Measurements from ENCODE around the gene PIGW.
A peak's percentile ranks its signal among the peaks of the same experiment; 100 is the strongest.

PIGW gene

GRCh38 chr17:36509272-36509985 lies 25.4 kb upstream of the PIGW start:
- DNase-seq = no peak

- DNase-seq = no peak
Observed at GRCh38 chr17:36510636-36511035, 24.2 kb upstream of the PIGW start.

GRCh38 chr17:36511216-36511615 lies 23.6 kb upstream of the PIGW start:
- DNase-seq = no peak

GRCh38 chr17:36512641-36513040 lies 22.1 kb upstream of the PIGW start:
- no peak for DNase-seq

- DNase-seq = no peak
Observed at GRCh38 chr17:36514856-36515255, 19.9 kb upstream of the PIGW start.

GRCh38 chr17:36515837-36516236 lies 18.9 kb upstream of the PIGW start:
- DNase-seq = no peak

GRCh38 chr17:36523113-36523512 lies 11.7 kb upstream of the PIGW start:
- DNase-seq = no peak

- no peak for DNase-seq
Observed at GRCh38 chr17:36524428-36524876, 10.3 kb upstream of the PIGW start.

- no peak for DNase-seq
Observed at GRCh38 chr17:36525113-36525512, 9.7 kb upstream of the PIGW start.

GRCh38 chr17:36525888-36526287 lies 8.9 kb upstream of the PIGW start:
- DNase-seq = no peak

GRCh38 chr17:36527621-36528250 lies 7.1 kb upstream of the PIGW start:
- DNase-seq = no peak

GRCh38 chr17:36529121-36529520 lies 5.7 kb upstream of the PIGW start:
- no peak for DNase-seq

GRCh38 chr17:36532435-36532975 lies 2.3 kb upstream of the PIGW start:
- no peak for DNase-seq

- peak; percentile 58 for DNase-seq
Observed at GRCh38 chr17:36533935-36534839, 600 bp upstream of the PIGW start.

GRCh38 chr17:36535669-36536081 lies 888 bp downstream of the PIGW start:
- no peak for DNase-seq

GRCh38 chr17:36540696-36541095 lies 5.9 kb downstream of the PIGW start:
- no peak for DNase-seq

GRCh38 chr17:36542755-36543154 lies 8.0 kb downstream of the PIGW start:
- DNase-seq = no peak

- DNase-seq = peak; percentile 40
Observed at GRCh38 chr17:36544044-36544306, 9.2 kb downstream of the PIGW start.

- peak; percentile 92 for DNase-seq
Observed at GRCh38 chr17:36544307-36545076, 9.7 kb downstream of the PIGW start, which contains the start of gene GGNBP2. GGNBP2 (plus strand) TSS chr17:36544919; CDS start chr17:36545725, 806 bp downstream.

- DNase-seq = no peak
Observed at GRCh38 chr17:36545077-36545464, 10.3 kb downstream of the PIGW start.

- peak; percentile 98 for DNase-seq
Observed at GRCh38 chr17:36545465-36546417, 11.0 kb downstream of the PIGW start.

All from CD4-positive, alpha-beta T cell treated with Interleukin-17A for 1 hour (primary cell).